ENCODE measurements around the gene PRDM16.

DNA sequence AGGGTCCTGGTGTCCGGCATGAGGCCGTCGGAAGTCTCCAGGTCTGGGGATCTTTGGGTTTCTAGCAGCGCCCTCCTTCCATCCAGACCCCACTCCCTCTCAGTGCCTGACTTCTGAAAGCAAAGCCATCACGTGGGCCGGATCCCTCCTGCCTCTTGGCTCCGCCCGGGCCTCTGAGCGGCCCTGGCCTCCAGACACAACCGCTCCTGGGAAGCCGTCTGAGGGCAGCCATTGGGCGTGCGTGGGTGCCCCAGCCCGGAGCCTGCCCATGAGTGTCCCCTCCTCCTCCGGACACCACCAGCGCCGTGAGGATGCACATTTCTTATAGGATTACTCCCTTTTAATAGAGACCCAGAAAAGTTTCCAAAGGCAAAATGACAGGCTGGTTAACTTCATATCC lies 248.5 kb downstream of the PRDM16 start:
- TF ChIP-seq ZFX (IDR thresholded peaks at IDR 0.05): no peak
- no peak for TF ChIP-seq CTCF (conservative IDR thresholded peaks at IDR 0.05)

Data from C4-2B (cell line).